Jurkat, Clone E6-1 (cell line): ENCODE data around the gene CDH24.

Experiments used
- DNase-seq: peaks from one replicate; pipeline ENCODE4 v3.0.0-alpha.2; 2011; ENCODE audit warnings: low read depth, low spot score
- H3K4me3 ChIP-seq: 2 replicates; pipeline ENCODE4 v1.5.1; 2011; ENCODE audit warnings: mild to moderate bottlenecking, low read length, control low read depth, moderate library complexity

Gene CDH24

GRCh38 chr14:23093104-23093503 lies 35.8 kb upstream of the CDH24 start:
- no peak overlapping the region for H3K4me3 ChIP-seq
- DNase-seq, result no peak

- no peak overlapping the region for H3K4me3 ChIP-seq
- no peak for DNase-seq
Observed at GRCh38 chr14:23091294-23092225, 34.2 kb upstream of the CDH24 start.

GRCh38 chr14:23090254-23090636 lies 32.9 kb upstream of the CDH24 start:
- DNase-seq, result no peak
- H3K4me3 ChIP-seq, result no peak overlapping the region

- DNase-seq, result no peak
Observed at GRCh38 chr14:23089498-23090253, 32.4 kb upstream of the CDH24 start.

GRCh38 chr14:23086565-23086964 lies 29.2 kb upstream of the CDH24 start:
- H3K4me3 ChIP-seq, result no peak overlapping the region
- DNase-seq, result no peak

More at GRCh38 chr14:23089498-23090253, 32.4 kb upstream of the CDH24 start:
- no peak overlapping the region for H3K4me3 ChIP-seq

- DNase-seq, result no peak
- H3K4me3 ChIP-seq, result no peak overlapping the region
Observed at GRCh38 chr14:23085458-23085857, 28.1 kb upstream of the CDH24 start.

GRCh38 chr14:23080474-23080873 lies 23.2 kb upstream of the CDH24 start:
- H3K4me3 ChIP-seq, result no peak overlapping the region
- no peak for DNase-seq

GRCh38 chr14:23079716-23080115 lies 22.4 kb upstream of the CDH24 start:
- no peak for DNase-seq

GRCh38 chr14:23078692-23079116 lies 21.4 kb upstream of the CDH24 start:
- DNase-seq, result no peak
- H3K4me3 ChIP-seq, result no peak overlapping the region

More at GRCh38 chr14:23079716-23080115, 22.4 kb upstream of the CDH24 start:
- no peak overlapping the region for H3K4me3 ChIP-seq

GRCh38 chr14:23077962-23078361 lies 20.6 kb upstream of the CDH24 start:
- no peak overlapping the region for H3K4me3 ChIP-seq
- DNase-seq, result no peak

- DNase-seq, result no peak
- H3K4me3 ChIP-seq, result no peak overlapping the region
Observed at GRCh38 chr14:23076785-23077408, 19.6 kb upstream of the CDH24 start.

- no peak for DNase-seq
- H3K4me3 ChIP-seq, result no peak overlapping the region
Observed at GRCh38 chr14:23074906-23075305, 17.6 kb upstream of the CDH24 start.

- peak overlapping the region; percentile 96 for H3K4me3 ChIP-seq
- no peak for DNase-seq
Observed at GRCh38 chr14:23071921-23072539, 14.7 kb upstream of the CDH24 start.

GRCh38 chr14:23071244-23071920 lies 14.1 kb upstream of the CDH24 start:
- DNase-seq, result peak; percentile 91
- H3K4me3 ChIP-seq, result peak overlapping the region; percentile 96

- H3K4me3 ChIP-seq, result peak overlapping the region; percentile 96
- DNase-seq, result no peak
Observed at GRCh38 chr14:23070262-23071129, 13.2 kb upstream of the CDH24 start.

- no peak for DNase-seq
- no peak overlapping the region for H3K4me3 ChIP-seq
Observed at GRCh38 chr14:23069413-23069806, 12.1 kb upstream of the CDH24 start.

- peak; percentile 87 for DNase-seq
Observed at GRCh38 chr14:23068789-23069412, 11.6 kb upstream of the CDH24 start.

More at GRCh38 chr14:23068789-23069412, 11.6 kb upstream of the CDH24 start:
- no peak overlapping the region for H3K4me3 ChIP-seq
